Fibroblast of lung (primary cell): ENCODE measurements around the gene DSCAML1. TPM values are rescaled to one million over a fixed set of nuclear protein-coding genes. Genes with fewer than 3 reads are reported as not detected.

Experiments used
- DNase-seq, 2 donors: peaks; one replicate each; pipeline versions ENCODE4 v3.0.0 to v3.0.0-alpha.2; 2010; ENCODE audit warnings: low read depth in 2 of 2
- H2AFZ ChIP-seq: 2 replicates; pipeline ENCODE4 v1.5.1; 2012; ENCODE audit warnings: low read length, control low read depth, inconsistent platforms
- H3K27ac ChIP-seq: 2 replicates; pipeline ENCODE4 v1.5.1; 2011; ENCODE audit warnings: low read length, control low read depth; ENCODE audit not compliant: insufficient read depth
- H3K27me3 ChIP-seq: 2 replicates; pipeline ENCODE4 v1.5.1; 2011; ENCODE audit warnings: mild to moderate bottlenecking, low read length; ENCODE audit not compliant: control insufficient read depth, insufficient read depth
- H3K36me3 ChIP-seq: 2 replicates; pipeline ENCODE4 v1.5.1; 2011; ENCODE audit warnings: low read length; ENCODE audit not compliant: control insufficient read depth, insufficient read depth
- H3K4me1 ChIP-seq: 2 replicates; pipeline ENCODE4 v1.5.1; 2011; ENCODE audit warnings: low read length; ENCODE audit not compliant: control insufficient read depth, insufficient read depth; ENCODE audit errors: extremely low read depth
- H3K4me2 ChIP-seq: 2 replicates; pipeline ENCODE4 v1.5.1; 2011; ENCODE audit warnings: low read length, control low read depth; ENCODE audit not compliant: insufficient read depth; ENCODE audit errors: extremely low read depth
- H3K4me3 ChIP-seq, 4 experiments: fragments of 200-600 bp in 1 of 4; sonication (generic) in 1 of 4; replicated peaks in 1 of 4; 2 replicates each; pipeline ENCODE4 v1.5.1; 2011 to 2016; ENCODE audit warnings: low read length in 4 of 4, low read depth in 3 of 4, mild to moderate bottlenecking in 3 of 4, control low read depth in 2 of 4, inconsistent platforms in 1 of 4, mixed read lengths in 1 of 4; ENCODE audit not compliant: insufficient read depth in 1 of 4; ENCODE audit errors: control extremely low read depth in 1 of 4
- H3K79me2 ChIP-seq: 2 replicates; pipeline ENCODE4 v1.5.1; 2012; ENCODE audit warnings: mild to moderate bottlenecking, low read length, inconsistent platforms; ENCODE audit not compliant: control insufficient read depth, insufficient read depth
- H3K9ac ChIP-seq: 2 replicates; pipeline ENCODE4 v1.5.1; 2011; ENCODE audit warnings: mild to moderate bottlenecking, low read length, control low read depth; ENCODE audit not compliant: insufficient read depth
- H3K9me3 ChIP-seq: 2 replicates; pipeline ENCODE4 v1.5.1; 2012; ENCODE audit warnings: low read depth, low read length; ENCODE audit not compliant: control insufficient read depth, insufficient read depth
- H4K20me1 ChIP-seq: 2 replicates; pipeline ENCODE4 v1.5.1; 2011; ENCODE audit warnings: low read length; ENCODE audit not compliant: control insufficient read depth, insufficient read depth; ENCODE audit errors: extremely low read depth
- CTCF ChIP-seq, 2 donors: IDR thresholded peaks in 1 of 2; conservative IDR thresholded peaks in 1 of 2; 1 replicate in 1 of 2; 2 replicates in 1 of 2; pipeline ENCODE4 v1.5.1; 2011 to 2012; ENCODE audit warnings: low read length in 2 of 2, control low read depth in 1 of 2, inconsistent platforms in 1 of 2, low read depth in 1 of 2, mild to moderate bottlenecking in 1 of 2
- EZH2 ChIP-seq: IDR thresholded peaks from 2 replicates; pipeline ENCODE4 v1.5.1; 2012; ENCODE audit warnings: low read length, control low read depth, mild to moderate bottlenecking; ENCODE audit errors: missing control alignments
- polyA plus RNA-seq, 2 donors: library from polyadenylated mRNA; depleted of rRNA in 1 of 2; stranded (reverse) in 1 of 2; unstranded in 1 of 2; fragments of >200 nt; gene quantifications; 2 replicates each; pipeline ENCODE4 v1.2.1, GENCODE V29; 2011 to 2012; ENCODE audit warnings: missing spikeins in 1 of 2
- total RNA-seq: library from RNA; depleted of rRNA; stranded (reverse); fragments of >200 nt; gene quantifications from 2 replicates; pipeline ENCODE4 v1.2.1, GENCODE V29; 2014

DSCAML1 gene
- total and polyA plus RNA-seq, 2 donors (not counting 1 experiment from before 2014, with no cell fraction given): not detected

GRCh38 chr11:117626576-117626975 is 170.4 kb downstream of the DSCAML1 start:
- H3K27me3 ChIP-seq: no peaks in the 10 kb centered on the region
- no peak overlapping the region for H3K4me2 ChIP-seq
- H3K36me3 ChIP-seq: no peaks in the 10 kb centered on the region
- no peak for TF ChIP-seq CTCF (conservative IDR thresholded peaks at IDR 0.05 in 1 of 2, IDR thresholded peaks at IDR 0.05 in 1 of 2; ENCODE audit: low read depth in 1 of 2, low read length in 2 of 2)
- no peak overlapping the region for H3K27ac ChIP-seq
- H3K4me1 ChIP-seq: no peaks in the 10 kb centered on the region
- H3K9ac ChIP-seq: no peak overlapping the region
- H3K9me3 ChIP-seq: no peaks in the 10 kb centered on the region
- no peaks in the 10 kb centered on the region for H4K20me1 ChIP-seq
- H3K4me3 ChIP-seq: no peak overlapping the region
- no peaks in the 10 kb centered on the region for H3K79me2 ChIP-seq
- no peak overlapping the region for H2AFZ ChIP-seq
- no peak for DNase-seq

DNA sequence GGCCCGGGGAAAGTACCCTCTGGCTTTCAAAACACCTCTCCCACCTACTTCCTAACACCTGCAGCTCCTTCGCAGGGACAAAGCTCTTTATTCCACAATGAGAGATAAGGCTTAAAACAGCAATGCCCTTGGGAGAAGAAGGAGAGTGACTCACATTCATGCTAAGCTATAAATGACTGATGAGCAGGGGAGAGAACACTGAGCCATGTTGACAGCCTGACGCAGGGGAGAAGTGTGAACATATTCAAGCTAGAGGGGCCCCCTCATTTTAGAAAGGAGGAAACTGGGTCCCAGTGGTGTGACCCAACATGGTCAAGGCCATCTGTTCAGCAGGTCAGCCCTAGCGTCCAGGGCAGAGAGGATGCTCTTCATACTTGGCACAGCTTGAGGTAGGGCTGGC is 171.8 kb downstream of the DSCAML1 start:
- Histone ChIP-seq H3K4me1 (no peaks in the 10 kb centered on the region), H3K36me3 (no peaks in the 10 kb centered on the region), H3K27me3 (no peaks in the 10 kb centered on the region), H3K27ac (no peak overlapping the region), H2AFZ (no peak overlapping the region), H3K4me2 (no peak overlapping the region), H3K4me3 (no peak overlapping the region), H4K20me1 (no peaks in the 10 kb centered on the region), H3K9me3 (no peaks in the 10 kb centered on the region), H3K79me2 (no peaks in the 10 kb centered on the region), H3K9ac (no peak overlapping the region)
- DNase-seq: no peak
- TF ChIP-seq EZH2 (no peak), CTCF (conservative IDR thresholded peaks at IDR 0.05 in 1 of 2, IDR thresholded peaks at IDR 0.05 in 1 of 2; ENCODE audit: low read depth in 1 of 2, low read length in 2 of 2) (no peak)

DNA sequence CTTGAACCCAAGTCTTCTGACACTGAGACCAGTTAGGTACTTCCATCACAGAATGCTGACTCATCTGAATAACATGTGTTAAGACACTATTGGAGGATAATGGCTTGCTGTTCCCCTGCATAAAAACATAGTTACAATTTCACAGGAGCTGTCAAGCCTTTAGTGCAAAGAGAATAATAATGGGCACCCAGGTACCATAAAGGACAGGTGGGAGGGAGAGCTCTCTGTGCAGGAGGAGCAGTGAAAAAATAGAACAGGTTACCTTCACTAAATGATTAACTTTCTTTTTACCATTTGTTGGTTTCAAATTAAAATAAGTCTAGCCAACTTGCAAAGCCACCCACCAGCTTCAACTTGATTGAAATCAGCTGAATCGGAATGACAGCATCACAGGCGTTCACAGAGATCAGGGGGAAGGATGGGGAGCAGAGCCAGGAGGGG is 173.2 kb downstream of the DSCAML1 start:
- Histone ChIP-seq H3K27me3 (no peaks in the 10 kb centered on the region), H3K4me2 (no peak overlapping the region), H4K20me1 (no peaks in the 10 kb centered on the region), H2AFZ (no peak overlapping the region), H3K36me3 (no peaks in the 10 kb centered on the region), H3K9me3 (no peaks in the 10 kb centered on the region), H3K79me2 (no peaks in the 10 kb centered on the region), H3K4me3 (no peak overlapping the region), H3K4me1 (no peaks in the 10 kb centered on the region), H3K9ac (no peak overlapping the region), H3K27ac (no peak overlapping the region)
- TF ChIP-seq EZH2 (no peak), CTCF (conservative IDR thresholded peaks at IDR 0.05 in 1 of 2, IDR thresholded peaks at IDR 0.05 in 1 of 2; ENCODE audit: low read depth in 1 of 2, low read length in 2 of 2) (no peak)
- no peak for DNase-seq
